ENCODE results near the gene ZNF280B.
A peak's percentile ranks its signal among the peaks of the same experiment; 100 is the strongest.

The ZNF280B gene

DNA sequence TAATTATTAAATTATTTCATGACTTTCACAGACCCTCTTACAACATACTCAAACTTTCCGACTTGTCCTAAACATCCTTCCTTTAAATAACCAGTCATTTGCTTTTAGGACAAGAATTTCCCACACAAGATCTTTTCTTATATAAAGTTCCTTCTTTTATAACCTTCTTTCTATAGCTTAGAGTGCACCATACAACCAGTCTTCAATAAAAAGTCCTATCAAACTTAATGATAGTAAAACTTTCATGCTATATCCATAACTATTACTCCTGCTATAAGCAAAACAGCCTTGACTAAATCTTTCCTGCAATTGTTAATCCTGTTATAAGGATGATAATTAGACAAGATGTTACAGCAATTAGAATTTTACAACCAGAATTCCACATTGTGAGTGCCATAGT is 47.4 kb downstream of the ZNF280B start:
- no peak overlapping the region for H3K27ac ChIP-seq
- TF ChIP-seq, protein P1, sequence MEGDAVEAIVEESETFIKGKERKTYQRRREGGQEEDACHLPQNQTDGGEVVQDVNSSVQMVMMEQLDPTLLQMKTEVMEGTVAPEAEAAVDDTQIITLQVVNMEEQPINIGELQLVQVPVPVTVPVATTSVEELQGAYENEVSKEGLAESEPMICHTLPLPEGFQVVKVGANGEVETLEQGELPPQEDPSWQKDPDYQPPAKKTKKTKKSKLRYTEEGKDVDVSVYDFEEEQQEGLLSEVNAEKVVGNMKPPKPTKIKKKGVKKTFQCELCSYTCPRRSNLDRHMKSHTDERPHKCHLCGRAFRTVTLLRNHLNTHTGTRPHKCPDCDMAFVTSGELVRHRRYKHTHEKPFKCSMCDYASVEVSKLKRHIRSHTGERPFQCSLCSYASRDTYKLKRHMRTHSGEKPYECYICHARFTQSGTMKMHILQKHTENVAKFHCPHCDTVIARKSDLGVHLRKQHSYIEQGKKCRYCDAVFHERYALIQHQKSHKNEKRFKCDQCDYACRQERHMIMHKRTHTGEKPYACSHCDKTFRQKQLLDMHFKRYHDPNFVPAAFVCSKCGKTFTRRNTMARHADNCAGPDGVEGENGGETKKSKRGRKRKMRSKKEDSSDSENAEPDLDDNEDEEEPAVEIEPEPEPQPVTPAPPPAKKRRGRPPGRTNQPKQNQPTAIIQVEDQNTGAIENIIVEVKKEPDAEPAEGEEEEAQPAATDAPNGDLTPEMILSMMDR (conservative IDR thresholded peaks at IDR 0.05): peak; percentile 26; the same call in 1 of the 2 replicates
- no peak for TF ChIP-seq ZFX (IDR thresholded peaks at IDR 0.05)

DNA sequence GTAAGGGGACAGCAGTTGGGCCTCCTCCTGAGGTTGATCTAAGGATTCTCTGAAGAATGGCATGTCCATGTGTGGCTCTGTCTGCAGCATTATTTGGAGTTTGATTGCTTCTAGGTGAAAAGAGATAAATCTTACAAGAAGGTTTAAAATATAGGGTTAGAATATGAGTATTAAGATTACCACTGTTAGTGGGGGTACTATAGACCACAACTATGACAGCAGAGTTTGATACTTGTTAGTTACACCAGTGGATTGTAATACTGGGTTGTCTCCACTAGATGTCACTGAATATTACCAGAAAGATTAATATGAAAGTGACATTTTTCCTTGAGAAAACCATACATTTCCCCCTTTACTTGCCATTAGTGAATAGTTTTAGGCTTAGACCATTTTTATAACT is 47.9 kb downstream of the ZNF280B start:
- TF ChIP-seq ZFX (IDR thresholded peaks at IDR 0.05): no peak
- TF ChIP-seq, protein P1 (conservative IDR thresholded peaks at IDR 0.05): peak; percentile 51
- H3K27ac ChIP-seq: no peak overlapping the region

DNA sequence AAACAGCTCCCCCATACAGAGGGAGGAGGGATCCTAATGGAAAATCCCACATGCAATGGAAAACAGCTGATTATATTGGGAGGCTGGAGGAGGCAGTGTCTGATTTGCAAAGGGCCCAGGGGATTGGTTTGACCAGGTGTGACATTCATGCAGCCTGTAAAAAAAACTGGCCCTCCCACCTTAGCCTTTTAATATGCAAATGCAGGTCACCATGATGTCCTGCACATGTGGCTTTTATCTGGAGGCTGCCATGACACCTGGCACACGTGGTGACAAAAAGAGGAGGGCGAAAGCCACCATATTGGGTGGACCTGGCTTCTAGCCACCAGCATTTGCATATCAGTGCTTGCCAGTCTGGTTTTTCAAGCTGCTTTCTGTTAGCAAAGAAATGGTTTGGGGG is 48.5 kb downstream of the ZNF280B start:
- no peak overlapping the region for H3K27ac ChIP-seq

DNA sequence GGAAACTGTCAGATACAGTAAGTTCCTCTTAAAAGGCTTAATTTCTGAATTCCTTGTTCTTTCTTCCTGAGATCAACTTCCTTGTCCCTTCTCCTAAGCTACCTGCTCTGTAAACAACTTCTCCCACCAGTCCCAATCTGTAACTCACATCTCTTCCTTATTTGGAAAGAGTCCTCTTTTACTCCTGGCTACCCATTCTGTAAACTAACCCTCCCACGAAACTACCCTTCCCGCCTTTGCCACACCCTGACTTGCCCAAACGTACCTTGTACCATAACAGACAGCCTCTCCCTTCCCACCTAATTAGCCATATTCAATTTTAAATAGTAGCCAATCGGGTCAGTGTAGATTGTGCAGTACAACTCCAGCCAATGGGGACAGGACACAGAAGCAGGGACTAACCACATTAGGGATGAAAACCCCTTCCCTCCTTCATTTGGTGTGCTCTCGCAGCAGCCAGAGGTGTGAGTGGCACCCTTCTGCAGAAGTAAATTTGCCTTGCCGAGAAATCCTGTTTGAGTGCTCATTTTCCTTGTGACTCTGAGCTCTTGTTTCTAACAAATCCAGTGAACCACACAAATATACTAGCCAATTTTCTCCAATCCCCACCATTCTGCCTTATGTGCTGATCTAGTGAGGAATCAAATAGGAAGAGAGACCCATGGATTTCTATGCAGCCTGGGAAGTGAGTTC is 49.5 kb downstream of the ZNF280B start:
- no peak overlapping the region for H3K27ac ChIP-seq
- TF ChIP-seq, protein P1 (conservative IDR thresholded peaks at IDR 0.05): no peak
- TF ChIP-seq ZFX (IDR thresholded peaks at IDR 0.05): no peak

More for the DNA sequence above, 48.5 kb downstream of the ZNF280B start:
- no peak for TF ChIP-seq ZFX (IDR thresholded peaks at IDR 0.05)
- TF ChIP-seq, protein P1 (conservative IDR thresholded peaks at IDR 0.05): no peak

DNA sequence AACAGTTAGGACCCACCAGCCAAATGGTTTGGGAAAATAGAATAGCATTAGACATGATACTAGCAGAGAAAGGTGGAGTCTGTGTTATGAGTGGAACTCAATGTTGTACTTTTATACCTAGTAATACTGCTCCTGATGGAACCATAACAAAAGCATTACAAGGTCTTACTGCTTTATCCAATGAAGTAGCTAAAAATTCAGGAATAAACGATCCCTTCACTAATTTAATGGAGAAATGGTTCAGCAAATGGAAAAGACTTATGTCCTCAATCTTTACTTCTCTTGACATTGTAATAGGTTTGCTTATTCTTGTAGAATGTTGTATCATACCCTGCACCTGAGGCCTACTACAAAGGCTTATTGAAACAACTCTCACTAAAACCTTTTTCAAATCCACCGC is 50.2 kb downstream of the ZNF280B start:
- TF ChIP-seq ZFX (IDR thresholded peaks at IDR 0.05): no peak
- TF ChIP-seq, protein P1 (conservative IDR thresholded peaks at IDR 0.05): no peak
- no peak overlapping the region for H3K27ac ChIP-seq

DNA sequence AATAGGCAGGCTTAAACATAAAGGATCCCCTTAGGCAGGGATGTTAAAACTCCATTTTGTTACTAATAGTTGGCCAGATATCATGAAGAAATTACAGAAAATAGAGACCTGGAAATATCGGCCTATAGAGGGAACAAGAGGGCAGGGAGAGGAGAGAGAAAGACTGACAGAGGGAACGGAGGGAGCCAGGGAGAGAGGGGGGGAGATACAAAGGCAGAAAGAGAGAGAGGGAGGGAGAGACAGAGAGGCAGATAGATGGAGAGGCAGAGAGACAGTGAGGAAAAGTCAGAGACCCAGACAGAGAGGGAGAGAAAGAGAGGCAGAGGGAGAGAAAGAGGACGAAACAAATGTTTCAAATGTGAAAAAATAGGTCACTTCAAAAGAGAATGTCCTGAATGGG is 53.5 kb downstream of the ZNF280B start:
- no peak overlapping the region for H3K27ac ChIP-seq
- TF ChIP-seq ZFX (IDR thresholded peaks at IDR 0.05): no peak
- TF ChIP-seq, protein P1 (conservative IDR thresholded peaks at IDR 0.05): no peak

DNA sequence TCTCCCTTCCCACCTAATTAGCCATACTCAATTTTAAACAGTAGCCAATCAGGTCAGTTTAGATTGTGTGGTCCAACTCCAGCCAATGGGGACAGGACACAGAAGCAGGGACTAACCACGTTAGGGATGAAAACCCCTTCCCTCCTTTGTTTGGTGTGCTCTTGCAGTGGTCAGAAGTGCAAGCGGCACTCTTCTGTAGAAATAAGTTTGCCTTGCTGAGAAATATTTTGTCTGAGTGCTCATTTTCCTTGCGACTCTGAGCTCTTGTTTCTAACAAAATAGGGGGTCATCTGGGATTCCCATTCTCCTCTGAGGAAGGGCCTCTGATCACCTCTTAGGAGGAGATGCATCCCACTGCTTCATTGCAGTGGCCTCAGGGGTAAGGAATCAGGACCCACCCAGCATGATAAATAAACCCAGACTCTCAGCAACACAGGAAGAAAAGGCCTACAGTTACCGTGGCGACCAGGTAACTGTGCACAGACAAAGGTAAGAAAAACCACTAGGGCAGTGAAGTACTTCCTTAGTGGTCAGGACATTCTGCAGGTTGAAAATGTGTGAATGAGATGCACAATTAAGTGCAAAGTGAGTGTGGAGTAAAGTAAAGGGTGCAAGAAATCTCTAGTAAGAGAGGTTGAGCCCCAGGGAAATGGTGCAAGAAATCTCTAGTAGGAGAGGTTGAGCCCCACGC is 55.4 kb downstream of the ZNF280B start:
- H3K27ac ChIP-seq: no peak overlapping the region
- TF ChIP-seq, protein P1 (conservative IDR thresholded peaks at IDR 0.05): no peak
- no peak for TF ChIP-seq ZFX (IDR thresholded peaks at IDR 0.05)
